DMS 273 treated with DMSO at 0.1 percent for 48 hours (cell line): Measurements from ENCODE around the gene RNF208.
"Not testable (repeated sequence)": the region's sequence is repeated elsewhere in the genome, so short reads cannot be mapped to it uniquely, and the experiment has no call there.

Source experiments
- DNase-seq: peaks from one replicate; lab custom pipeline; 2025; lab: John Stamatoyannopoulos, UW

Gene RNF208

DNA sequence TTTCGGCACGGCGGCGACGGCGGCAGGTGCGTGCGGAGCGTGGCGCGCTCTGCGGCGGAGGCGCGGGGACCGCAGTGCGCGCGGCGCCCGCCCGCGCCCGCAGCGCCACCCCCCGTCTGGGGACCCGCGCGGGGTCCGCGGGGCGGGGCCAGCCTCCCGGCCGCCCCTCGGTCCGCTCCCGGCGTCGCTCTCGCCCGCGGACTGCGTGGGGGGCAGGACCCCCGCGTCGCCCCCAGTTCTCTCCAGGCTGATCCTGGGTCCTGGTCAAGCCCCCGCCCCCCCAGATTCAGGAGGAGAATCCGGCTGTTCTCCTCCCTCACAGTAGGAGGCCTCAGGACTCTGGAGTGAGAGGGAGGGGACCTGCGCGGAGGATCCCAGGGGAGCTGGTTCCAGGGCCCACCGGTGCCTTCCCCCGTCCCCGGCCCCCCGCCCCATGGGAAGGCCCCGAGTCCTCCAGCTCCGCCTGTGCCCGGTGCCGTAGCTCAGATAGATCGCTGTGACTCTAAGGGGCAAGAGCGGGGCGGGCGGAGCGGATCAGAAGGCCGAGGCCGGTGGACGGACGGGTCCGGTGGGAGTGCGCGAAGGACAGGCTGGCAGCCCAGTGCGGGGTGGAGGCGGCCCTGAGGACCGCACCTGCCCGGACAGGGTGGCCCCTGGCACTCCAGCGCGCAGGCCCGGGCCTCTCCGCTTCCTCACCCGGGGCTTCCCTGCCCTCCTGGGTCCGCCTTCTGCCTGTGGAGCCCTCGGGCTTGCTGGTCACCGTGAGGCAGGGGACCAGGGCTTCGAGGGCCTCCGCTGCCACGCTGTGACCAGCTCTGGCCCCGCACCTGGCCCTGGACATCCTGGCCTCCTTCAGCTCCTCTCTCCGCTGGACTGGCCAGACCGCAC is at the start of gene RNF208:
RNF208 (minus strand) TSS at position 51 of the 888 bp plus-strand sequence. CDS start 1,028 bp downstream, outside the sequence.
- no peak for DNase-seq

GRCh38 chr9:137271696-137272076 is 49.6 kb upstream of the RNF208 start:
- DNase-seq: no peak

DNA sequence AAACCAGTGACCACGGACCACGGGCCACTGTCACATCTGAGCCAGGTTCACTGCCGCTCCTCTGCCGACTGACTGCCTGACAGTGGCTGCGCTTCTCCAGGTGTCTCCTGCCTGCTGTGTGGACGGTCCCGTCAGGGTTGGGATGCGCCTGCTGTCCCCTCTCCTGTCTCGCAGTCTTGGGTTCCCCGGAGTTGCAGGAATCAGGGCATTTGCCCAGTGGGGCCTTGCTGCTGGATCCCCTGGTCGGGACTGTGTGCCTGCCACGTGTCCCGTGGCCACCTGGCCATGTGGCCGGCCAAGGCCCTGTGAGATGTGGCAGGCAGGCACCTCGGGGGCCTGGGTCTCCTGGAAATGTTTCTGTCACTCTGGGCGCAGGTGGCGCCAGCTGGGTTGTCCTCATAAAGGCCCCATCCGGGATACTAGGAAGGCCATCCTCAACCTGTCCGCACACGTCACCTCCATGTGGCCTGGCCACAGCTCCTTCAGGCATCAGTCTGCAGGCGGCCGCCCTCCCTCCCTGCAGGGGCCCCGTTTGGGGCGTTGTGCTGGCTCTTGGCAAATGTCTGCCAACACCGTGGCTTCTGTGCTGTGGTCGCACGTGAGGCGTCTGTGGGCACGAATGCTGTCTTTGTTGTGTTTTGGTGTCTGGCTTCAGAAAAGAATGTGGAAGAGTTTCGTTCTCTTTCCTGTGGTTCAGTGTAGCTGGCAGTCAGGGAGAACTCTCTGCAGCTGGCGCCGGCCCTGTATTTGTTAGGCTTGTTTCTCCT is 49.1 kb upstream of the RNF208 start:
- no peak for DNase-seq

- no peak for DNase-seq
Observed at GRCh38 chr9:137269231-137269772, 47.3 kb upstream of the RNF208 start.

GRCh38 chr9:137268538-137269201 is 46.6 kb upstream of the RNF208 start:
- DNase-seq: no peak

GRCh38 chr9:137267933-137268355 is 45.9 kb upstream of the RNF208 start:
- DNase-seq: no peak

GRCh38 chr9:137266585-137267453 is 44.8 kb upstream of the RNF208 start:
- no peak for DNase-seq

GRCh38 chr9:137266162-137266527 is 44.1 kb upstream of the RNF208 start:
- DNase-seq: no peak

DNA sequence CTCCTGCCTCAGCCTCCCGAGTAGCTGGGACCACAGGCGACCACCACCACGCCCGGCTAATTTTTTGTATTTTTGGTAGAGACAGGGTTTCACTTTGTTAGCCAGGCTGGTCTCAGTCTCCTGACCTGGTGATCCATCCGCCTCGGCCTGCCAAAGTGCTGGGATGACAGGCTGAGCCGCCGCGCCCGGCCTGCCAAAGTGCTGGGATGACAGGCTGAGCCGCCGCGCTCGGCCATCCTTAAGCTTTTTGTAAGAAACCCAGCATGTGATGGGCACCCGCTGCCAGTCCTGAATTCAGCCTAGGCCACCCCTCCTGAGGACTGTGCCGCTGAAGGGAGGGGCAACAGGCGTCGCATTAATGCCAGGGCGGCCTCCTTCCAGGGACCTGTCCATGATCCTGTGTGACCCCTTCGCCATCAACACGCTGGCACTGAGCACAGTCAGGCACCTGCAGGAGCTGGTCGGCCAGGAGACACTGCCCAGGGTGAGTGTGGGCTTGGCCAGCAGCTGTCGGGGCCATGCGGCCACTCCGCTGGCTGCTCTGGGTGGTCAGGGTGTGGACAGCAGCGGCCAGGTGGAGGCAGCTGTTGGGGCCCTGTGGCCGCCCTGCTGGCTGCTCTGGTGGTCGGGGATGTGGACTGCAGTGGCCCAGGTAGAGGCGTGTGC is 43.6 kb upstream of the RNF208 start:
- no peak for DNase-seq

GRCh38 chr9:137264067-137264466 is 42.0 kb upstream of the RNF208 start:
- DNase-seq: no peak

- no peak for DNase-seq
Observed at GRCh38 chr9:137263506-137263905, 41.5 kb upstream of the RNF208 start.

DNA sequence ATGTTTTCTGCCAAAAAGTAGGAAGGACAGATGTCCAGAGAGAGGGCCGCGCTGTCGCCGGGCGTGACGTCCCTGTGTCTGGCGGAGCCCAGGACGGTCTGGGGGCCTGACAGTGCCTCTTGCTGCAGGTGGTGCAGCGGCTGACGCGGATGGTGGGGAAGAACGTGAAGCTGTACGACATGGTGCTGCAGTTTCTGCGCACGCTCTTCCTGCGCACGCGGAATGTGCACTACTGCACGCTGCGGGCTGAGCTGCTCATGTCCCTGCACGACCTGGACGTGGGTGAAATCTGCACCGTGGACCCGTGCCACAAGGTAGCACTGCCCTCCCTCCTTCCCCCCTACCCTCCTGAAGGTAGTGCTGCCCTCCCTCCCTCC is 40.9 kb upstream of the RNF208 start:
- DNase-seq: no peak

GRCh38 chr9:137262173-137262908 is 40.3 kb upstream of the RNF208 start:
- DNase-seq: not testable (repeated sequence)

DNA sequence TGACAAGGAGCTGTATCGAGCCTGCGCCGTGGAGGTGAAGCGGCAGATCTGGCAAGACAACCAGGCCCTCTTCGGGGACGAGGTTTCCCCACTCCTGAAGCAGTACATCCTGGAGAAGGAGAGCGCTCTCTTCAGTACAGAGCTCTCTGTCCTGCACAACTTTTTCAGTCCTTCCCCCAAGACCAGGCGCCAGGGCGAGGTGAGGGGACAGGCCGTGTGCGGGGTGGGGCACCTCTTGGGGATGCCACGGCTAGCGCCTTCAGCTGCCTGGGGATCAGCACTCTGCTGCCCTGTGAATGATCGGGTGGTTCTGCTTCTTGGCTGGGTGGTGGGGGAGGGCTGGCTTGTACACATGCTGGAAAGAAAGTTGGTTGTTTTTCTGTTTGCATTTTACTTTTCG is 34.8 kb upstream of the RNF208 start:
- no peak for DNase-seq

DNA sequence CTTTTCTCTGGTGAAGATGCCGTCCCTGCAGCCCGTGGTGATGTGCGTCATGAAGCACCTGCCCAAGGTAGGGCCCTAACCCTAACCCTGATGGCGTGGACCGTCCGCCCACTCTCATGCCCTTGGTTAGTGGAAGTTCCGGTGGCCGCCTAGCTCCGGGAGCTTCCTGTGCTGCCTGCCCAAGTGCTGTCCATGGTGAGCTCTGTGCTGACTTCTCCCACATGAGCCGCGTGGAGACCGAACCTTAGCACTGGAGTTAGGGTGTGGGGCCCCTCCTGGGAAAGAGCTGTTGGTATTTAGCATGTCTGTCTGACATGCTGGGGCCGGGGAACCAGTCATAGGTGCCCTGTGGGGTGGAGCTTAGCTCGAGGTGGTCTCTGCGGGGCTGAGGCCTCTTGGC is 34.3 kb upstream of the RNF208 start:
- DNase-seq: no peak

DNA sequence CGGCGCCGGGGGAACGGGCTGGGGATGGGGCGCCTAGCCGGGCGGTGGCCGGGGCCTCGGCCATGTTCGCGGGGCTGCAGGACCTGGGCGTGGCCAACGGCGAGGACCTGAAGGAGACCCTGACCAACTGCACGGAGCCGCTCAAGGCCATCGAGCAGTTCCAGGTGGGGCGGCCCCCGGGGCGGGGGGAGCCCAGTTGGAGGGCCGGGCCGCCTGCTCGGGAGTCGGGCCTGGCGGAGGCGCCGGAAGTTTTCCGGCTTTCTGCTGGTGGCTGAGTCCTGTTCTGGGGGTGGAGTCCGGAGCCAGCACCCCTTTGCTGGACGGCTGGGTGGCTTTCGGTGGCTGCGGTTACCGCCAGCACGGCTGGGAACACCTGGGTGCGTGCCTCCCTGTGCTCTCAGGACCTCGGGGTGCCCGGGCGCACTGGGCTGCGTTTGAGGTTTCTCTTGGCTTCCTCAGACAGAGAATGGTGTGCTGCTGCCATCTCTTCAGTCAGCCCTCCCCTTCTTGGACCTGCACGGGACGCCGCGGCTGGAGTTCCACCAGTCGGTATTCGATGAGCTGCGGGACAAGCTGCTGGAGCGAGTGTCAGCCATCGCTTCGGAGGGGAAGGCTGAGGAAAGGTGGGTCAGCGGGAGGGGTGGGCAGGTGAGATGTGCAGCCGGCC is 33.5 kb upstream of the RNF208 start:
- no peak for DNase-seq

DNA sequence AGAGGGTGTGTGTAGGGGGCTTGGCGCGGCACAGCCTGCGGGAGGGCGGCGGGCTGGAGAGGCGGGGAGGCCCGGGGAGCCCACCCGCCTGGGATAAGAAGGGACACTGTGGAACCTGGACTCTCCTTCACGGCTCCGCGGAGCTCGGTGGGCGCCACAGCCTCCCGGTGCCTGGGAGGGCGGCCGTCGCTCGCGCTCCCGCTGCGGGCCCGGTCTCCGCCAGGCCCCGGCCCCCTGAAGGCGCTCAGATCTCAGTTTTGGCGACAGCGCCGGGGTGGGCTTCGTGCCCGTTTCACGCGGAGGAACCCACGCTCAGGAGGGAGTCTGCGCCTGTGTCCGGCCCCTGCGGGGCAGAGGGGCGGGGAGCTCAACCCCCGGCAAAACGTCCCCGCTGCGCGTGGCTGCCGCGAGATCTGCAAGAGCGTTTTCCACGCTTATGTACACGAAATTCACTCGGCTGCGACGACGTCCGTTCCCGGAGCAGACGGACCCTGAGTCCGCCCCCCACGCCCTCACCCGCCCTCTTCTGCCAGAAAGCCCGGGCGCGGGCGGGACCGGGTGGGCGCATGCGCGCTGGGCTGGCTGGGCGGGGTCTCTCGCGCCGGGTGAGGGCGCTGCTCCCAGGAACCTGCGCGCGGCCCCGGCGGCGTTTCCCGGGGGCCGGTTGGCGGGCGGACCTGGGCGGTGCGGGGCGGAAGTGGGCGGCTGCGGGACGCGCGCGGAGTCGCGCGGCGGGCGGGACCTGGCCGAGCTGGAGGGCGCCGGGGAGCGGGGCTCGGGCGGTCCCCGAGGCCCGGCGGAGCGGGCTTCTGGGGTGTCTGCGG is 32.8 kb upstream of the RNF208 start, which contains the start of gene NELFB:
NELFB (plus strand) TSS at position 704 of the 824 bp plus-strand sequence.
- no peak for DNase-seq
